HepG2 (cell line): Measurements from ENCODE around the gene ZNF593OS. TPM values are rescaled to one million over a fixed set of nuclear protein-coding genes. Genes with fewer than 3 reads are reported as not detected.

Experiments
- ATAC-seq: fragments of 200-7000 bp; cut with Tn5 transposase; 3 replicates; pipeline ENCODE4 v1.9.1; 2020; ENCODE audit warnings: mild to moderate bottlenecking, moderate library complexity
- BruUV-seq: library from RNA; stranded (reverse); fragments of 400-500 nt; replicated peaks from 2 replicates; lab custom pipeline; 2021; lab: Mats Ljungman, UMichigan
- CTCF ChIA-PET: fragments of 300-600 bp; formaldehyde crosslinking; extraction: SDS; loops from one replicate; lab custom pipeline; 2021; ENCODE audit warnings: low total read pairs, inconsistent platforms, low intra/inter-chr PET ratio; lab: Yijun Ruan, JAX
- POLR2A ChIA-PET: fragments of 350-600 bp; sonication (Branson Sonifier 250); formaldehyde crosslinking; loops from one replicate; lab custom pipeline; 2020; ENCODE audit warnings: antibody characterized with exemption, inconsistent platforms; lab: Yijun Ruan, JAX
- DNase-seq: peaks from one replicate; pipeline ENCODE4 v3.0.0-alpha.2; 2015; ENCODE audit warnings: low spot score
- FAIRE-seq: peaks from 3 replicates; lab custom pipeline; 2011; peaks lifted over from hg19 to GRCh38; lab: Jason Lieb, UNC
- H2AFZ ChIP-seq: one replicate; pipeline ENCODE4 v1.6.1; 2011; ENCODE audit warnings: low read length, inconsistent platforms
- H3K27ac ChIP-seq: fragments of 300-600 bp; 3 replicates; pipeline ENCODE4 v1.8.0; 2011; ENCODE audit warnings: mixed run types, mild to moderate bottlenecking, mixed read lengths, low read length, inconsistent platforms; ENCODE audit not compliant: insufficient read depth; ENCODE audit errors: extremely low read length
- H3K27me3 ChIP-seq, 2 experiments: fragments of 200-600 bp in 1 of 2; 2 replicates in 1 of 2; 3 replicates in 1 of 2; pipeline versions ENCODE4 v1.6.0 to v1.8.0; 2011; ENCODE audit warnings: low read length in 2 of 2, mild to moderate bottlenecking in 2 of 2, moderate library complexity in 2 of 2, inconsistent platforms in 1 of 2; ENCODE audit not compliant: insufficient read depth in 2 of 2, control insufficient read depth in 1 of 2
- H3K36me3 ChIP-seq, 2 experiments: fragments of 200-600 bp in 1 of 2; replicated peaks in 1 of 2; 2 replicates in 1 of 2; 3 replicates in 1 of 2; pipeline versions ENCODE4 v1.5.1 to v1.8.0; 2011; ENCODE audit warnings: low read length in 2 of 2, inconsistent platforms in 1 of 2; ENCODE audit not compliant: insufficient read depth in 2 of 2, control insufficient read depth in 1 of 2
- H3K4me1 ChIP-seq: 2 replicates; pipeline ENCODE4 v1.5.1; 2012; ENCODE audit warnings: low read length, inconsistent platforms; ENCODE audit not compliant: insufficient read depth
- H3K4me2 ChIP-seq: 2 replicates; pipeline ENCODE4 v1.6.0; 2011; ENCODE audit warnings: low read depth, low read length, inconsistent platforms
- H3K4me3 ChIP-seq, 3 experiments: fragments of 200-600 bp in 1 of 3; sonication (generic), shearing (Covaris generic) in 1 of 3; replicated peaks in 1 of 3; 2 replicates each; pipeline ENCODE4 v1.5.1; 2011 to 2016; ENCODE audit warnings: low read length in 3 of 3, inconsistent platforms in 2 of 3, low read depth in 2 of 3, mild to moderate bottlenecking in 2 of 3, control low read depth in 1 of 3, mixed read lengths in 1 of 3; ENCODE audit not compliant: insufficient read depth in 1 of 3
- H3K79me2 ChIP-seq: one replicate; pipeline ENCODE4 v1.6.1; 2011; ENCODE audit warnings: low read length, inconsistent platforms; ENCODE audit not compliant: insufficient read depth
- H3K9ac ChIP-seq: 2 replicates; pipeline ENCODE4 v1.6.0; 2011; ENCODE audit warnings: mild to moderate bottlenecking, low read depth, low read length, inconsistent platforms; ENCODE audit not compliant: insufficient read depth
- H3K9me3 ChIP-seq: 2 replicates; pipeline ENCODE4 v1.5.1; 2012; ENCODE audit warnings: mild to moderate bottlenecking, low read length
- H4K20me1 ChIP-seq: 2 replicates; pipeline ENCODE4 v1.6.0; 2011; ENCODE audit warnings: inconsistent platforms, mild to moderate bottlenecking, low read length, moderate library complexity; ENCODE audit not compliant: insufficient read depth
- FOSL1 ChIP-seq: sonication (generic); formaldehyde crosslinking; IDR thresholded peaks from 2 replicates; pipeline ENCODE4 v1.9.0; 2021; ENCODE audit warnings: missing genetic modification reagents, borderline replicate concordance
- GTF2F1 ChIP-seq: fragments of 150-350 bp; IDR thresholded peaks from 2 replicates; pipeline ENCODE4 v1.6.1; 2014; ENCODE audit warnings: low read length
- HDAC1 ChIP-seq: sonication (generic); formaldehyde crosslinking; IDR thresholded peaks from 2 replicates; pipeline ENCODE4 v1.5.1; 2020; ENCODE audit warnings: mild to moderate bottlenecking, missing genetic modification reagents
- MAFK ChIP-seq, 2 experiments: IDR thresholded peaks in 1 of 2; conservative IDR thresholded peaks in 1 of 2; 2 replicates each; pipeline ENCODE4 v1.6.1; 2011; ENCODE audit warnings: improper control_type of control experiment in 2 of 2, low read length in 2 of 2
- RBM22 ChIP-seq: fragments of 200-400 bp; formaldehyde crosslinking; optimal IDR thresholded peaks from 2 replicates; pipeline ENCODE3; 2017; ENCODE audit warnings: mild to moderate bottlenecking, low read length, moderate library complexity
- STAG1 ChIP-seq: sonication (generic); formaldehyde crosslinking; IDR thresholded peaks from 2 replicates; pipeline ENCODE4 v1.4.0; 2020; ENCODE audit warnings: missing genetic modification reagents
- ZMYM4 ChIP-seq: sonication (generic); formaldehyde crosslinking; IDR thresholded peaks from 2 replicates; pipeline ENCODE4 v1.8.1; 2023; ENCODE audit warnings: mild to moderate bottlenecking, missing genetic modification reagents
- ZNF124 ChIP-seq: sonication (generic); formaldehyde crosslinking; IDR thresholded peaks from 2 replicates; pipeline ENCODE4 v1.4.0; 2020; ENCODE audit warnings: missing genetic modification reagents
- ZNF256 ChIP-seq: sonication (generic); formaldehyde crosslinking; conservative IDR thresholded peaks from 2 replicates; pipeline ENCODE4 v1.4.0; 2020; ENCODE audit warnings: missing genetic modification reagents
- ZNF629 ChIP-seq: sonication (generic); formaldehyde crosslinking; conservative IDR thresholded peaks from 2 replicates; pipeline ENCODE4 v1.5.0; 2020; ENCODE audit warnings: missing genetic modification reagents
- ZNF724P ChIP-seq: sonication (generic); formaldehyde crosslinking; IDR thresholded peaks from 2 replicates; pipeline ENCODE4 v1.8.0; 2022; ENCODE audit warnings: missing genetic modification reagents, borderline replicate concordance
- ZNF773 ChIP-seq: sonication (generic); formaldehyde crosslinking; IDR thresholded peaks from 2 replicates; pipeline ENCODE4 v1.4.0; 2020; ENCODE audit warnings: missing genetic modification reagents, borderline replicate concordance
- ZNF775 ChIP-seq: sonication (generic); formaldehyde crosslinking; IDR thresholded peaks from 2 replicates; pipeline ENCODE4 v1.4.0; 2020; ENCODE audit warnings: missing genetic modification reagents, mild to moderate bottlenecking, moderate library complexity, borderline replicate concordance
- ZNF788 ChIP-seq: sonication (generic); formaldehyde crosslinking; IDR thresholded peaks from 2 replicates; pipeline ENCODE4 v1.5.0; 2020; ENCODE audit warnings: mild to moderate bottlenecking, missing genetic modification reagents, borderline replicate concordance
- ZNF879 ChIP-seq: sonication (generic); formaldehyde crosslinking; IDR thresholded peaks from 2 replicates; pipeline ENCODE4 v1.8.1; 2023; ENCODE audit warnings: missing genetic modification reagents
- ZNF891 ChIP-seq: sonication (generic); formaldehyde crosslinking; IDR thresholded peaks from 2 replicates; pipeline ENCODE4 v1.5.0; 2020; ENCODE audit warnings: mild to moderate bottlenecking, missing genetic modification reagents
- WGBS: methylation state at CpG from one replicate; pipeline ENCODE4 v1.1.6; 2017; ENCODE audit warnings: low lambda C conversion rate; 5-methylcytosine and 5-hydroxymethylcytosine counted together
- in situ Hi-C: cut with HindIII; loops from 2 replicates; pipeline ENCODE4 v1.10.0; 2017; ENCODE audit warnings: low pct_unique_long_range_greater_than_20kb; ENCODE audit not compliant: extremely low pct_ligation_motif_present
- intact Hi-C: fragments of 100-400 bp; cut with micrococcal nuclease; formaldehyde crosslinking; loops from one replicate; pipeline ENCODE4 v1.10.0; 2022; ENCODE audit not compliant: unreplicated experiment
- polyA plus RNA-seq, 8 experiments: library from polyadenylated mRNA; depleted of rRNA in 3 of 8; stranded (reverse) in 7 of 8; unstranded in 1 of 8; fragments of >200 nt; fragmentation: Illumina TruSeq in 4 of 8; extraction: Trizol in 4 of 8; gene quantifications; 2 replicates each; pipeline versions ENCODE4 v1.2.1 to v1.2.3, GENCODE V29; 2011 to 2016; ENCODE audit warnings: low read depth in 4 of 8, missing spikeins in 1 of 8, mixed read lengths in 1 of 8; ENCODE audit not compliant: insufficient read depth in 1 of 8
- total RNA-seq, 5 experiments: library from RNA; depleted of rRNA; stranded (reverse); fragments of >200 nt; fragmentation: Illumina TruSeq; extraction: Trizol; gene quantifications; 2 replicates each; pipeline ENCODE4 v1.2.3, GENCODE V29; 2016; ENCODE audit warnings: low read depth in 1 of 5
- TF ChIP-seq, protein P1 (sequence below): sonication (generic); formaldehyde crosslinking; IDR thresholded peaks from 2 replicates; pipeline ENCODE4 v1.9.0; 2022; ENCODE audit warnings: low read depth, missing genetic modification reagents
- TF ChIP-seq, protein P2 (sequence below): sonication (generic); formaldehyde crosslinking; IDR thresholded peaks from 2 replicates; pipeline ENCODE4 v1.4.0; 2020; ENCODE audit warnings: missing genetic modification reagents, borderline replicate concordance
- TF ChIP-seq, protein P3 (sequence below): sonication (generic); formaldehyde crosslinking; IDR thresholded peaks from 2 replicates; pipeline ENCODE4 v1.9.0; 2021; ENCODE audit warnings: missing genetic modification reagents, mild to moderate bottlenecking, borderline replicate concordance

The ZNF593OS gene
- total and polyA plus RNA-seq, 2 of the 13 experiments (the other 11 are each of a cell fraction or from before 2014, with no cell fraction given) = not detected

DNA sequence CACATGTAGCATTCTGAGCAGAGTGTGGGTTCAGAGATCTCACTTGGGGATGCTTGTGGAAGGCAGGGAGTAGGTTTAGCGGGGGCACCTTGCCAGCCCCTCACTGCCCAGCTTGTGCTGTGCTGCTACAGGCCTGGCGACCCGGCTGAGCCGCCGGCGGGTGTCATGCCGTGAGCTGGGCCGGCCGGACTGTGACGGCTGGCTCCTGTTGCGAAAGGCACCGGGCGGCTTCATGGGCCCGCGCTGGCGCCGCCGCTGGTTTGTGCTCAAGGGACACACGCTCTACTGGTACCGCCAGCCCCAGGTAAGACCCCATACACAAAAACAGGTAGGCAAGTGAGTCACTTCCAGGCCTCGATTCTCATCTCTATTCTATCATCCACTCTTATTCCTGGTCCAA lies 13.3 kb upstream of the ZNF593OS start:
- BruUV-seq = no TSS peak
- ChIA-PET CTCF (no interaction called here), POLR2A (interaction anchor here (1.2 to 2.0 kb wide), 2 partner anchors 15 to 49 kb away, joined by 3 to 4 read pairs; partner anchors contain the start of gene CEP85)
- Histone ChIP-seq H3K27me3 (no peaks in the 10 kb centered on the region), H3K4me3 (no peak overlapping the region), H3K9me3 (no peaks in the 10 kb centered on the region), H3K9ac (no peak overlapping the region), H3K4me2 (peak overlapping the region; percentile 39; the same call in 1 of the 2 replicates), H3K4me1 (no peaks in the 10 kb centered on the region), H3K36me3 (peaks cover 2% of the 10 kb centered on the region in 2 experiments; a peak in 2 of 5 replicates), H3K27ac (no peak overlapping the region), H3K79me2 (no peaks in the 10 kb centered on the region), H2AFZ (no peak overlapping the region), H4K20me1 (no peaks in the 10 kb centered on the region)
- FAIRE-seq (no peak), ATAC-seq (peak; percentile 55), DNase-seq (no peak)
- intact Hi-C loops = no loop called here
- in situ Hi-C loops = no loop called here
- WGBS = 51% methylated on average over 8 of the region's 21 CpGs
- TF ChIP-seq FOSL1 (CRISPR knock-in tag) (no peak), GTF2F1 (no peak), ZMYM4 (no peak), ZNF788 (no peak), ZNF629 (CRISPR knock-in tag) (0 out of 2 replicates have a peak, but pooled peaks have one; percentile 29), RBM22 (no peak), ZNF124 (CRISPR knock-in tag) (no peak), ZNF256 (CRISPR knock-in tag) (no peak), STAG1 (CRISPR knock-in tag) (no peak), MAFK (conservative IDR thresholded peaks at IDR 0.05 in 1 of 2, IDR thresholded peaks at IDR 0.05 in 1 of 2; ENCODE audit: low read length in 2 of 2) (no peak), HDAC1 (CRISPR knock-in tag) (no peak), ZNF773 (CRISPR knock-in tag) (no peak), ZNF775 (no peak), ZNF724P (CRISPR knock-in tag) (no peak), ZNF879 (CRISPR knock-in tag) (no peak), ZNF891 (CRISPR knock-in tag) (no peak)
- TF ChIP-seq, protein P1, sequence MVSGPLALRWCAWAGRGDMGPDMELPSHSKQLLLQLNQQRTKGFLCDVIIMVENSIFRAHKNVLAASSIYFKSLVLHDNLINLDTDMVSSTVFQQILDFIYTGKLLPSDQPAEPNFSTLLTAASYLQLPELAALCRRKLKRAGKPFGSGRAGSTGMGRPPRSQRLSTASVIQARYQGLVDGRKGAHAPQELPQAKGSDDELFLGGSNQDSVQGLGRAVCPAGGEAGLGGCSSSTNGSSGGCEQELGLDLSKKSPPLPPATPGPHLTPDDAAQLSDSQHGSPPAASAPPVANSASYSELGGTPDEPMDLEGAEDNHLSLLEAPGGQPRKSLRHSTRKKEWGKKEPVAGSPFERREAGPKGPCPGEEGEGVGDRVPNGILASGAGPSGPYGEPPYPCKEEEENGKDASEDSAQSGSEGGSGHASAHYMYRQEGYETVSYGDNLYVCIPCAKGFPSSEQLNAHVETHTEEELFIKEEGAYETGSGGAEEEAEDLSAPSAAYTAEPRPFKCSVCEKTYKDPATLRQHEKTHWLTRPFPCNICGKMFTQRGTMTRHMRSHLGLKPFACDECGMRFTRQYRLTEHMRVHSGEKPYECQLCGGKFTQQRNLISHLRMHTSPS (CRISPR knock-in tag) = no peak
- TF ChIP-seq, protein P2, sequence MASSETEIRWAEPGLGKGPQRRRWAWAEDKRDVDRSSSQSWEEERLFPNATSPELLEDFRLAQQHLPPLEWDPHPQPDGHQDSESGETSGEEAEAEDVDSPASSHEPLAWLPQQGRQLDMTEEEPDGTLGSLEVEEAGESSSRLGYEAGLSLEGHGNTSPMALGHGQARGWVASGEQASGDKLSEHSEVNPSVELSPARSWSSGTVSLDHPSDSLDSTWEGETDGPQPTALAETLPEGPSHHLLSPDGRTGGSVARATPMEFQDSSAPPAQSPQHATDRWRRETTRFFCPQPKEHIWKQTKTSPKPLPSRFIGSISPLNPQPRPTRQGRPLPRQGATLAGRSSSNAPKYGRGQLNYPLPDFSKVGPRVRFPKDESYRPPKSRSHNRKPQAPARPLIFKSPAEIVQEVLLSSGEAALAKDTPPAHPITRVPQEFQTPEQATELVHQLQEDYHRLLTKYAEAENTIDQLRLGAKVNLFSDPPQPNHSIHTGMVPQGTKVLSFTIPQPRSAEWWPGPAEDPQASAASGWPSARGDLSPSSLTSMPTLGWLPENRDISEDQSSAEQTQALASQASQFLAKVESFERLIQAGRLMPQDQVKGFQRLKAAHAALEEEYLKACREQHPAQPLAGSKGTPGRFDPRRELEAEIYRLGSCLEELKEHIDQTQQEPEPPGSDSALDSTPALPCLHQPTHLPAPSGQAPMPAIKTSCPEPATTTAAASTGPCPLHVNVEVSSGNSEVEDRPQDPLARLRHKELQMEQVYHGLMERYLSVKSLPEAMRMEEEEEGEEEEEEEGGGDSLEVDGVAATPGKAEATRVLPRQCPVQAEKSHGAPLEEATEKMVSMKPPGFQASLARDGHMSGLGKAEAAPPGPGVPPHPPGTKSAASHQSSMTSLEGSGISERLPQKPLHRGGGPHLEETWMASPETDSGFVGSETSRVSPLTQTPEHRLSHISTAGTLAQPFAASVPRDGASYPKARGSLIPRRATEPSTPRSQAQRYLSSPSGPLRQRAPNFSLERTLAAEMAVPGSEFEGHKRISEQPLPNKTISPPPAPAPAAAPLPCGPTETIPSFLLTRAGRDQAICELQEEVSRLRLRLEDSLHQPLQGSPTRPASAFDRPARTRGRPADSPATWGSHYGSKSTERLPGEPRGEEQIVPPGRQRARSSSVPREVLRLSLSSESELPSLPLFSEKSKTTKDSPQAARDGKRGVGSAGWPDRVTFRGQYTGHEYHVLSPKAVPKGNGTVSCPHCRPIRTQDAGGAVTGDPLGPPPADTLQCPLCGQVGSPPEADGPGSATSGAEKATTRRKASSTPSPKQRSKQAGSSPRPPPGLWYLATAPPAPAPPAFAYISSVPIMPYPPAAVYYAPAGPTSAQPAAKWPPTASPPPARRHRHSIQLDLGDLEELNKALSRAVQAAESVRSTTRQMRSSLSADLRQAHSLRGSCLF (CRISPR knock-in tag) = no peak
- TF ChIP-seq, protein P3, sequence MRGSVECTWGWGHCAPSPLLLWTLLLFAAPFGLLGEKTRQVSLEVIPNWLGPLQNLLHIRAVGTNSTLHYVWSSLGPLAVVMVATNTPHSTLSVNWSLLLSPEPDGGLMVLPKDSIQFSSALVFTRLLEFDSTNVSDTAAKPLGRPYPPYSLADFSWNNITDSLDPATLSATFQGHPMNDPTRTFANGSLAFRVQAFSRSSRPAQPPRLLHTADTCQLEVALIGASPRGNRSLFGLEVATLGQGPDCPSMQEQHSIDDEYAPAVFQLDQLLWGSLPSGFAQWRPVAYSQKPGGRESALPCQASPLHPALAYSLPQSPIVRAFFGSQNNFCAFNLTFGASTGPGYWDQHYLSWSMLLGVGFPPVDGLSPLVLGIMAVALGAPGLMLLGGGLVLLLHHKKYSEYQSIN (CRISPR knock-in tag) = no peak
